K562 (cell line): Measurements from ENCODE around the gene LRRC25. TPM values are rescaled to one million over a fixed set of nuclear protein-coding genes. Genes with fewer than 3 reads are reported as not detected.

Source experiments
- BHLHE40 ChIP-seq: IDR thresholded peaks from 2 replicates; pipeline ENCODE4 v1.6.1; 2011; ENCODE audit warnings: low read length, improper control_type of control experiment
- CBFA2T3 ChIP-seq: fragments of 450-650 bp; IDR thresholded peaks from 2 replicates; pipeline ENCODE4 v1.6.1; 2017
- DEAF1 ChIP-seq: fragments of 450-650 bp; formaldehyde crosslinking; IDR thresholded peaks from 2 replicates; pipeline ENCODE4 v1.4.0; 2020; ENCODE audit warnings: mild to moderate bottlenecking, moderate library complexity
- E2F8 ChIP-seq: fragments of 450-650 bp; IDR thresholded peaks from 2 replicates; pipeline ENCODE4 v1.7.1; 2018; ENCODE audit warnings: mild to moderate bottlenecking, low read depth; ENCODE audit not compliant: partially characterized antibody
- ELF1 ChIP-seq: fragments of 200-800 bp; sonication (Bioruptor generic); IDR thresholded peaks from 2 replicates; pipeline ENCODE4 v1.6.1; 2016; ENCODE audit warnings: missing genetic modification characterization, missing compliant biosample characterization
- ELF2 ChIP-seq: fragments of 250-450 bp; sonication (Bioruptor Pico); IDR thresholded peaks from 2 replicates; pipeline ENCODE4 v1.5.0; 2021; ENCODE audit warnings: mild to moderate bottlenecking
- ELF4 ChIP-seq: fragments of 450-650 bp; formaldehyde crosslinking; IDR thresholded peaks from 2 replicates; pipeline ENCODE4 v1.4.0; 2022; ENCODE audit warnings: missing genetic modification characterization
- ETV6 ChIP-seq, 3 experiments: fragments of 150-350 bp in 1 of 3; sonication (generic) in 1 of 3; formaldehyde crosslinking in 1 of 3; IDR thresholded peaks; 2 replicates each; pipeline versions ENCODE4 v1.6.1 to v1.8.0; 2014 to 2022; ENCODE audit warnings: borderline replicate concordance in 2 of 3, low read depth in 2 of 3, antibody characterized with exemption in 1 of 3, low read length in 1 of 3, mild to moderate bottlenecking in 1 of 3, missing genetic modification reagents in 1 of 3
- HNRNPH1 ChIP-seq: fragments of 200-400 bp; formaldehyde crosslinking; optimal IDR thresholded peaks from 2 replicates; pipeline ENCODE3; 2017; ENCODE audit warnings: low read depth, mild to moderate bottlenecking, low read length, moderate library complexity
- IRF9 ChIP-seq: fragments of 450-650 bp; IDR thresholded peaks from 2 replicates; pipeline ENCODE4 v1.6.1; 2016; ENCODE audit warnings: missing biosample characterization, missing genetic modification characterization
- RBFOX2 ChIP-seq: fragments of 200-400 bp; formaldehyde crosslinking; IDR thresholded peaks from 2 replicates; pipeline ENCODE4 v1.6.1; 2017; ENCODE audit warnings: low read depth, mild to moderate bottlenecking, low read length, moderate library complexity
- RNF219 ChIP-seq: fragments of 250-450 bp; sonication (Bioruptor Pico); IDR thresholded peaks from 2 replicates; pipeline ENCODE4 v1.5.0; 2022; ENCODE audit warnings: mild to moderate bottlenecking
- SMARCA5 ChIP-seq: fragments of 450-650 bp; IDR thresholded peaks from 2 replicates; pipeline ENCODE4 v1.6.1; 2016
- TOE1 ChIP-seq, 2 experiments: fragments of 450-650 bp in 1 of 2; sonication (generic) in 1 of 2; formaldehyde crosslinking in 1 of 2; IDR thresholded peaks; 2 replicates each; pipeline versions ENCODE4 v1.7.1 to v1.8.0; 2016 to 2022; ENCODE audit warnings: borderline replicate concordance in 2 of 2, mild to moderate bottlenecking in 2 of 2, antibody characterized with exemption in 1 of 2, inconsistent platforms in 1 of 2, low read depth in 1 of 2, missing genetic modification reagents in 1 of 2, moderate library complexity in 1 of 2
- ZNF41 ChIP-seq: fragments of 250-450 bp; sonication (Bioruptor Pico); conservative IDR thresholded peaks from 2 replicates; pipeline ENCODE4 v1.4.0; 2020; ENCODE audit warnings: mild to moderate bottlenecking
- ZNF57 ChIP-seq: fragments of 450-650 bp; formaldehyde crosslinking; IDR thresholded peaks from 2 replicates; pipeline ENCODE4 v1.4.0; 2020; ENCODE audit warnings: mild to moderate bottlenecking, moderate library complexity
- ZNF644 ChIP-seq: fragments of 200-800 bp; sonication (Bioruptor generic); IDR thresholded peaks from 2 replicates; pipeline ENCODE4 v1.6.1; 2016; ENCODE audit warnings: low read depth, missing genetic modification characterization, missing compliant biosample characterization
- polyA plus RNA-seq, 8 experiments: library from polyadenylated mRNA; depleted of rRNA in 4 of 8; stranded (reverse) in 5 of 8; unstranded in 3 of 8; fragments of >200 nt; fragmentation: Nextera tagmentation in 2 of 8; fragmentation: Illumina TruSeq in 1 of 8; extraction: Ambion mirVana in 2 of 8; extraction: Trizol in 1 of 8; gene quantifications; 2 replicates each; pipeline versions ENCODE4 v1.2.1 to v1.2.3, GENCODE V29; 2011 to 2014; ENCODE audit warnings: inconsistent platforms in 1 of 8, missing spikeins in 1 of 8
- total RNA-seq, 7 experiments: library from RNA; depleted of rRNA in 6 of 7; stranded (reverse); fragments of >200 nt in 6 of 7; fragmentation: Illumina TruSeq in 2 of 7; extraction: Trizol in 2 of 7; gene quantifications; 2 replicates each; pipeline versions ENCODE4 v1.2.1 to v1.2.3, GENCODE V29; 2011 to 2021; ENCODE audit warnings: low replicate concordance in 1 of 7

LRRC25 gene
- total and polyA plus RNA-seq, 9 of the 15 experiments (the other 6 are each of a cell fraction or from before 2014, with no cell fraction given): 0.07 to 0.36 (median 0.10) TPM; not detected in 3

GRCh38 chr19:18364826-18365528 is 32.4 kb downstream of the LRRC25 start (continued):
- TF ChIP-seq E2F8 (no peak), ETV6 (IDR thresholded peaks at IDR 0.05; ENCODE audit: borderline replicate concordance in 1 of 2, low read depth in 2 of 2, low read length in 1 of 2) (peak; percentile 78 to 94), ETV6 (CRISPR knock-in tag; IDR thresholded peaks at IDR 0.05; ENCODE audit: borderline replicate concordance) (no peak), RNF219 (no peak), SMARCA5 (peak; percentile 86), RBFOX2 (peak; percentile 53), CBFA2T3 (peak; percentile 50), HNRNPH1 (no peak), DEAF1 (CRISPR knock-in tag) (0 out of 2 replicates have a peak, but pooled peaks have one; percentile 17), ZNF41 (peak; percentile 69), ZNF57 (CRISPR knock-in tag) (no peak), BHLHE40 (peak; percentile 90), ELF1 (tag) (peak; percentile 91), ELF4 (CRISPR knock-in tag) (peak; percentile 88), TOE1 (IDR thresholded peaks at IDR 0.05; ENCODE audit: borderline replicate concordance) (peak; percentile 75), TOE1 (CRISPR knock-in tag; IDR thresholded peaks at IDR 0.05; ENCODE audit: borderline replicate concordance, low read depth) (no peak), ELF2 (0 out of 2 replicates have a peak, but pooled peaks have one; percentile 28), ZNF644 (tag) (peak; percentile 66; the same call in 1 of the 2 replicates), IRF9 (peak; percentile 93)
